ENCODE measurements around the gene ARF3.

The ARF3 gene

GRCh38 chr12:48980953-48981756, 23.9 kb upstream of the ARF3 start:
- DNase-seq, result peak; percentile 81

- DNase-seq, result peak; percentile 75
These were observed 23.2 kb upstream of the ARF3 start for GRCh38 chr12:48980389-48980952.

- peak; percentile 80 for DNase-seq
These were observed 22.5 kb upstream of the ARF3 start for GRCh38 chr12:48979602-48980388.

GRCh38 chr12:48978741-48979601, 21.7 kb upstream of the ARF3 start:
- DNase-seq, result peak; percentile 66

- DNase-seq, result no peak
These were observed 21.0 kb upstream of the ARF3 start, which contains the start of gene WNT1 for GRCh38 chr12:48978291-48978740. Gene WNT1 (plus strand): TSS chr12:48978322. CDS start chr12:48978651, 329 bp downstream.

GRCh38 chr12:48977290-48978281, 20.3 kb upstream of the ARF3 start:
- peak; percentile 93 for DNase-seq

GRCh38 chr12:48973941-48974673, 16.8 kb upstream of the ARF3 start:
- DNase-seq, result peak; percentile 75

- no peak for DNase-seq
These were observed 16.2 kb upstream of the ARF3 start for GRCh38 chr12:48973531-48973930.

GRCh38 chr12:48972952-48973483, 15.7 kb upstream of the ARF3 start:
- no peak for DNase-seq

GRCh38 chr12:48972213-48972951, 15.1 kb upstream of the ARF3 start:
- DNase-seq, result peak; percentile 74

GRCh38 chr12:48970702-48971334, 13.5 kb upstream of the ARF3 start:
- no peak for DNase-seq

GRCh38 chr12:48969833-48970701, 12.8 kb upstream of the ARF3 start:
- DNase-seq, result peak; percentile 79

GRCh38 chr12:48969160-48969771, 12.0 kb upstream of the ARF3 start:
- no peak for DNase-seq

GRCh38 chr12:48968467-48968866, 11.2 kb upstream of the ARF3 start:
- DNase-seq, result no peak

GRCh38 chr12:48967991-48968390, 10.7 kb upstream of the ARF3 start:
- DNase-seq, result no peak

GRCh38 chr12:48966177-48966895, 9.0 kb upstream of the ARF3 start:
- no peak for DNase-seq

Data from activated effector memory CD4-positive, alpha-beta T cell treated with anti-CD3 and anti-CD28 coated beads, Interleukin-2, amount 50 U/mL, for 16 hours (primary cell).